BE2C (cell line): ENCODE results near the gene COLQ.

ENCODE experiments used
- DNase-seq: peaks from one replicate; pipeline ENCODE4 v3.0.0-alpha.2; 2020
- H3K27me3 ChIP-seq: fragments of 250-450 bp; sonication (Bioruptor Pico); 2 replicates; pipeline ENCODE4 v1.5.1; 2020; ENCODE audit warnings: mild to moderate bottlenecking
- H3K36me3 ChIP-seq: fragments of 250-450 bp; sonication (Bioruptor Pico); 2 replicates; pipeline ENCODE4 v1.5.1; 2020; ENCODE audit warnings: mild to moderate bottlenecking
- H3K4me1 ChIP-seq: fragments of 250-450 bp; sonication (Bioruptor Pico); 2 replicates; pipeline ENCODE4 v1.5.1; 2020
- H3K4me3 ChIP-seq: 2 replicates; pipeline ENCODE4 v1.5.1; 2011; ENCODE audit warnings: low read depth, low read length
- H3K9me3 ChIP-seq: fragments of 250-450 bp; sonication (Bioruptor Pico); 2 replicates; pipeline ENCODE4 v1.5.1; 2020
- CTCF ChIP-seq: IDR thresholded peaks from 2 replicates; pipeline ENCODE4 v1.5.1; 2012; ENCODE audit warnings: mild to moderate bottlenecking, low read depth, low read length

The COLQ gene

GRCh38 chr3:15527031-15527459 lies 5.5 kb upstream of the COLQ start:
- Histone ChIP-seq H3K4me1 (no peaks in the 10 kb centered on the region; the same call in 1 of the 2 replicates), H3K27me3 (no peaks in the 10 kb centered on the region), H3K9me3 (no peaks in the 10 kb centered on the region), H3K36me3 (no peaks in the 10 kb centered on the region), H3K4me3 (no peak overlapping the region)
- DNase-seq, result peak; percentile 83
- TF ChIP-seq CTCF, result peak; percentile 60

- H3K4me3 ChIP-seq, result no peak overlapping the region
- no peaks in the 10 kb centered on the region; the same call in 1 of the 2 replicates for H3K4me1 ChIP-seq
- no peak for TF ChIP-seq CTCF
- no peak for DNase-seq
- no peaks in the 10 kb centered on the region for H3K9me3 ChIP-seq
- no peaks in the 10 kb centered on the region for H3K27me3 ChIP-seq
- no peaks in the 10 kb centered on the region for H3K36me3 ChIP-seq
Measured at GRCh38 chr3:15525790-15526189, 4.3 kb upstream of the COLQ start.

DNA sequence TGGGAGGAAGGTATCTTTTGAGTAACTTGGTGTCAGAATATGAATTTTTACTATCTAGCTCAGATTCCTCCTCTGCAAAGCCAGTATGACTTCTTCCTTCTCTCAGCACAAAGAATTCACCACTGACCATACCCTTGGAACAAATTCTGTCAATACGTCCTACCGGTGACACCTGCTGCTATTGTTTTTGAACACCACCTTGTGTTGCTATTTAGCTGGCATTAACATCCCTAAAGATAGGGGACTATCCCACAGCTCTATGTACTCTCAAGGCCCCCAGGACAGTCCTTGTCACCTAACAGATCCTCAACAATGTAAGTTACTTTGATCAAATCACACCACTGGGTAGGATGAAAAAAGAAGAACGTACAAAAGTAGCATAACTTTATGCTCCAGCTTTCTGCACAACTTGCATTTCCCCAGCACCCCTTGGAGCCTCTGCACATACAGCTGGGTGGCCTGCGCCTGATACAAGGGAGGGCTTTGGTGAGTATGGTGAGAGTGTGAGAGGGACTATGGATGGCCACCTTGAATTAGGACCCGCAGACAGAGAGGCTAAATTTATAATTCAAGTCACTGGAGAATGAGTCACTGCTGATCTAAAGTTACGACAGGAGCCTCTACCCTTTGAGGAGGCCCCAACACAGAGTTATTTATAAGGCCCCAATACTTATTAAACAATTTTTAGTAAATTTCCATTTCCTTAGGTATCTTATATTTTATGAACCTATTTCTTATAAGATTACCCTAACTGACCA lies 2.3 kb upstream of the COLQ start:
- no peak for TF ChIP-seq CTCF
- no peak overlapping the region for H3K4me3 ChIP-seq
- no peaks in the 10 kb centered on the region for H3K27me3 ChIP-seq
- no peaks in the 10 kb centered on the region for H3K36me3 ChIP-seq
- H3K9me3 ChIP-seq, result no peaks in the 10 kb centered on the region
- no peaks in the 10 kb centered on the region; the same call in 1 of the 2 replicates for H3K4me1 ChIP-seq
- DNase-seq, result no peak

DNA sequence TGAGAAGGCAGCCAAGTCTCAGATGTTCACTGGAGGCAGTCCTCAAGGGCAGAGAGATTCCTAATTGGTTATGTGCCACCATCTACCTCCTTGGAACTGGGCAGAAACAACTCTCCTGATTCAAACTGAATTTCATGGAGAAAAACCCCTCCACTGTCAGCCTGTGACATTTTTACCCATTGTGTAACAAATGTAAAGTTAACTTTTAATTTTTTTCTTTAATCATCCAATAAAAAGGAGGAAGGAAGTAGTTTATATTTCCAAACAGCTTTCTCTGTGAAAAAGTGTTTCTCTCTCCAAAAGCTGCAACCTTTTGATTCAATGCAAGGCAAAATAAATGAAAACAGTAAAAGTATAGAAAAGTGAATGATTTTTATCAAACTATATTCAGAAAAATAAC lies 510 bp upstream of the COLQ start:
- no peaks in the 10 kb centered on the region; the same call in 1 of the 2 replicates for H3K4me1 ChIP-seq
- no peaks in the 10 kb centered on the region for H3K36me3 ChIP-seq
- no peak for TF ChIP-seq CTCF
- no peak overlapping the region for H3K4me3 ChIP-seq
- no peaks in the 10 kb centered on the region for H3K9me3 ChIP-seq
- no peaks in the 10 kb centered on the region for H3K27me3 ChIP-seq
- no peak for DNase-seq

- no peak for TF ChIP-seq CTCF
- H3K9me3 ChIP-seq, result no peaks in the 10 kb centered on the region
- no peak for DNase-seq
- H3K36me3 ChIP-seq, result no peaks in the 10 kb centered on the region
- no peaks in the 10 kb centered on the region; the same call in 1 of the 2 replicates for H3K4me1 ChIP-seq
- no peak overlapping the region for H3K4me3 ChIP-seq
- H3K27me3 ChIP-seq, result no peaks in the 10 kb centered on the region
Measured at GRCh38 chr3:15520804-15521572, 518 bp downstream of the COLQ start.

GRCh38 chr3:15520185-15520584 lies 1.3 kb downstream of the COLQ start:
- TF ChIP-seq CTCF, result no peak
- Histone ChIP-seq H3K9me3 (no peaks in the 10 kb centered on the region), H3K4me1 (no peaks in the 10 kb centered on the region), H3K36me3 (no peaks in the 10 kb centered on the region), H3K4me3 (no peak overlapping the region), H3K27me3 (no peaks in the 10 kb centered on the region)
- DNase-seq, result no peak
